GM06990 (cell line): ENCODE data around the gene HSF4.
A peak's percentile ranks its signal among the peaks of the same experiment; 100 is the strongest.

Experiments used
- DNase-seq: peaks from one replicate; pipeline ENCODE4 v3.0.0-alpha.2; 2011; ENCODE audit not compliant: insufficient read length; ENCODE audit errors: extremely low read depth
- H3K27me3 ChIP-seq: replicated peaks from 2 replicates; pipeline ENCODE4 v1.6.0; 2011; ENCODE audit warnings: low read length; ENCODE audit not compliant: control insufficient read depth, insufficient read depth
- H3K36me3 ChIP-seq: 2 replicates; pipeline ENCODE4 v1.5.1; 2011; ENCODE audit warnings: low read length; ENCODE audit not compliant: control insufficient read depth, insufficient read depth
- H3K4me3 ChIP-seq: replicated peaks from 2 replicates; pipeline ENCODE4 v1.5.1; 2011; ENCODE audit warnings: low read depth, mild to moderate bottlenecking, control low read depth, low read length
- CTCF ChIP-seq: IDR thresholded peaks from 2 replicates; pipeline ENCODE4 v1.5.1; 2011; ENCODE audit warnings: low read length, control low read depth, mild to moderate bottlenecking, inconsistent platforms; ENCODE audit not compliant: insufficient read depth, poor library complexity, severe bottlenecking

Gene HSF4

DNA sequence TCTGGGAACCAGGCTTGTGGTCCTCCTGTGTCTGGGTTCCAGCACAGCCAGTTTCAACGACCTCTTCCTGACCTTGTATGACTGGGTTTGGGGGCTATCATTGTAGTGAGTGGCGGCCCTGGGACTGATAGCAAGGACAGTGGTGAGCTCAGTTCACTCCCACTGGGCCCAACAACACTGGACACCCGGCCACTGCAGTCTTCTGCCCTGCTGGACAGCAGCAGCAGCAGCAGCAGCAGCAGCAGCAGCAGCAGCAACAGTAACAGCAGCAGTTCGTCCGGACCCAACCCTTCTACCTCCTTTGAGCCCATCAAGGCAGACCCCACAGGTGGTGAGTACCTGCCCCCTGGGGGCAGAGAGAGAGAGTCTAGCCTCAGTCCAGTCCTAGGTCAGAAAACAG lies 31.1 kb downstream of the HSF4 start:
- Histone ChIP-seq H3K36me3 (peaks cover 47% of the 10 kb centered on the region), H3K27me3 (no peaks in the 10 kb centered on the region), H3K4me3 (no peak overlapping the region)
- no peak for DNase-seq
- TF ChIP-seq CTCF: no peak

- peaks cover 54% of the 10 kb centered on the region for H3K36me3 ChIP-seq
- DNase-seq: no peak
- H3K27me3 ChIP-seq: no peaks in the 10 kb centered on the region
- H3K4me3 ChIP-seq: no peak overlapping the region
- no peak for TF ChIP-seq CTCF
Measured at GRCh38 chr16:67196881-67197280, 32.3 kb downstream of the HSF4 start.

GRCh38 chr16:67197704-67198103 lies 33.2 kb downstream of the HSF4 start:
- H3K27me3 ChIP-seq: no peaks in the 10 kb centered on the region
- no peak for TF ChIP-seq CTCF
- no peak for DNase-seq
- peaks cover 61% of the 10 kb centered on the region for H3K36me3 ChIP-seq
- no peak overlapping the region for H3K4me3 ChIP-seq

DNA sequence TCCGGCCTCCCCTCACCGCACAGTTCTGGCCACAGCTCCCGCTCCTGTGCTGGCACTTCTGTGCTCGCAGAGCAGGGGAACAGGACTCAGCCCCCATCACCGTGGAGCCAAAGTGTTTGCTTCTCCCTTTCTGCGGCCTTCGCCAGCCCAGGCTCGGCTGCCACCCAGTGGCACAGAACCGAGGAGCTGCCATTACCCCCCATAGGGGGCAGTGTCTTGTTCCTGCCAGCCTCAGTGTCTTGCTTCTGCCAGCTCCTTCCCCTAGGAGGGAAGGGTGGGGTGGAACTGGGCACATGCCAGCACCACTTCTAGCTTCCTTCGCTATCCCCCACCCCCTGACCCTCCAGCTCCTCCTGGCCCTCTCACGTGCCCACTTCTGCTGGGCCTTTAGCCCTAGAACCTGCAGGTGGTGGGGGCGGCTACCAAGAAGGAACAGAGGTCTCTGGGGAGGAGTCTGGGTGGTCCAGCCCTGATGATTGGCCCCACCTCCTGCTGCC lies 33.7 kb downstream of the HSF4 start:
- DNase-seq: no peak
- peaks cover 67% of the 10 kb centered on the region for H3K36me3 ChIP-seq

GRCh38 chr16:67199011-67199807 lies 34.7 kb downstream of the HSF4 start, which contains the start of gene ELMO3:
Gene ELMO3, plus strand, starts transcription at chr16:67199131. Its CDS starts 196 bp downstream, at chr16:67199327.
- peaks cover 71% of the 10 kb centered on the region for H3K36me3 ChIP-seq
- no peak within 1 kb of the TSS for H3K4me3 ChIP-seq
- DNase-seq: no peak
- no peak for TF ChIP-seq CTCF
- H3K27me3 ChIP-seq: no peaks in the 10 kb centered on the region

More for the DNA sequence above, 33.7 kb downstream of the HSF4 start:
- Histone ChIP-seq H3K4me3 (no peak overlapping the region), H3K27me3 (no peaks in the 10 kb centered on the region)
- TF ChIP-seq CTCF: peak; percentile 67
